ENCODE measurements around the gene POU6F1.

- TF ChIP-seq CTCF (IDR thresholded peaks at IDR 0.05; ENCODE audit: low read depth, low read length, missing input control) (no peak), YY1 (IDR thresholded peaks at IDR 0.05) (no peak), MAX (IDR thresholded peaks at IDR 0.05) (no peak), EGR1 (IDR thresholded peaks at IDR 0.05; ENCODE audit: low read depth in 2 of 2) (no peak), REST (IDR thresholded peaks at IDR 0.05) (no peak), RAD21 (IDR thresholded peaks at IDR 0.05) (no peak), GABPA (IDR thresholded peaks at IDR 0.05 in 1 of 2, conservative IDR thresholded peaks at IDR 0.05 in 1 of 2) (no peak), HNF4A (conservative IDR thresholded peaks at IDR 0.05) (no peak), JUND (IDR thresholded peaks at IDR 0.05) (no peak), SP1 (IDR thresholded peaks at IDR 0.05) (no peak), ATF3 (IDR thresholded peaks at IDR 0.05) (no peak)
Measured at GRCh38 chr12:51174501-51174900, 43.4 kb downstream of the POU6F1 start.
